ENCODE measurements around the gene PSME3.

The PSME3 gene

GRCh38 chr17:42853004-42853403, 19.8 kb downstream of the PSME3 start:
- Histone ChIP-seq H3K9ac (ENCODE audit: low read depth, low read length) (no peak overlapping the region), H4K20me1 (ENCODE audit: insufficient read depth, low read length) (no peaks in the 10 kb centered on the region; the same call in 1 of the 2 replicates), H2AFZ (ENCODE audit: low read depth, low read length) (no peak overlapping the region), H3K27me3 (ENCODE audit: insufficient read depth, low read length, poor library complexity) (peaks cover 8% of the 10 kb centered on the region), H3K27ac (ENCODE audit: low read length) (no peak overlapping the region), H3K4me2 (ENCODE audit: insufficient read depth, low read length) (no peak overlapping the region), H3K9me3 (ENCODE audit: insufficient read depth, low read length, severe bottlenecking) (no peaks in the 10 kb centered on the region), H3K79me2 (ENCODE audit: insufficient read depth, low read length) (no peaks in the 10 kb centered on the region), H3K4me1 (ENCODE audit: insufficient read depth, low read length) (no peaks in the 10 kb centered on the region), H3K4me3 (ENCODE audit: low read depth in 1 of 2, low read length in 2 of 2) (no peak overlapping the region), H3K36me3 (ENCODE audit: insufficient read depth, low read length) (no peaks in the 10 kb centered on the region)
- TF ChIP-seq CTCF (IDR thresholded peaks at IDR 0.05; ENCODE audit: borderline replicate concordance, extremely low read depth, low read length, poor library complexity, severe bottlenecking) = no peak
- no peak for TF ChIP-seq EZH2 (IDR thresholded peaks at IDR 0.05; ENCODE audit: borderline replicate concordance, low read depth, low read length, severe bottlenecking)
- ATAC-seq (ENCODE audit: insufficient read depth, low read depth) (no peak), DNase-seq (no peak)

- Histone ChIP-seq H3K36me3 (ENCODE audit: insufficient read depth, low read length) (no peaks in the 10 kb centered on the region), H3K4me2 (ENCODE audit: insufficient read depth, low read length) (no peak overlapping the region), H3K9me3 (ENCODE audit: insufficient read depth, low read length, severe bottlenecking) (no peaks in the 10 kb centered on the region), H3K9ac (ENCODE audit: low read depth, low read length) (no peak overlapping the region), H4K20me1 (ENCODE audit: insufficient read depth, low read length) (no peaks in the 10 kb centered on the region; the same call in 1 of the 2 replicates), H3K4me1 (ENCODE audit: insufficient read depth, low read length) (no peaks in the 10 kb centered on the region), H2AFZ (ENCODE audit: low read depth, low read length) (no peak overlapping the region), H3K27me3 (ENCODE audit: insufficient read depth, low read length, poor library complexity) (peaks cover 8% of the 10 kb centered on the region), H3K27ac (ENCODE audit: low read length) (no peak overlapping the region), H3K4me3 (ENCODE audit: low read depth in 1 of 2, low read length in 2 of 2) (no peak overlapping the region), H3K79me2 (ENCODE audit: insufficient read depth, low read length) (no peaks in the 10 kb centered on the region)
- DNase-seq = no peak
- TF ChIP-seq CTCF (IDR thresholded peaks at IDR 0.05; ENCODE audit: borderline replicate concordance, extremely low read depth, low read length, poor library complexity, severe bottlenecking) (no peak), EZH2 (IDR thresholded peaks at IDR 0.05; ENCODE audit: borderline replicate concordance, low read depth, low read length, severe bottlenecking) (no peak)
- ATAC-seq (ENCODE audit: insufficient read depth, low read depth) = no peak
Measured at GRCh38 chr17:42853597-42853967, 20.4 kb downstream of the PSME3 start.

- DNase-seq = no peak
- Histone ChIP-seq H2AFZ (ENCODE audit: low read depth, low read length) (no peak overlapping the region), H3K79me2 (ENCODE audit: insufficient read depth, low read length) (no peaks in the 10 kb centered on the region), H3K9ac (ENCODE audit: low read depth, low read length) (no peak overlapping the region), H3K9me3 (ENCODE audit: insufficient read depth, low read length, severe bottlenecking) (no peaks in the 10 kb centered on the region), H3K36me3 (ENCODE audit: insufficient read depth, low read length) (no peaks in the 10 kb centered on the region), H3K27me3 (ENCODE audit: insufficient read depth, low read length, poor library complexity) (peaks cover 8% of the 10 kb centered on the region), H3K4me2 (ENCODE audit: insufficient read depth, low read length) (no peak overlapping the region), H3K4me3 (ENCODE audit: low read depth in 1 of 2, low read length in 2 of 2) (no peak overlapping the region), H3K27ac (ENCODE audit: low read length) (no peak overlapping the region), H3K4me1 (ENCODE audit: insufficient read depth, low read length) (no peaks in the 10 kb centered on the region), H4K20me1 (ENCODE audit: insufficient read depth, low read length) (no peaks in the 10 kb centered on the region; the same call in 1 of the 2 replicates)
- ATAC-seq (ENCODE audit: insufficient read depth, low read depth) = no peak
- no peak for TF ChIP-seq CTCF (IDR thresholded peaks at IDR 0.05; ENCODE audit: borderline replicate concordance, extremely low read depth, low read length, poor library complexity, severe bottlenecking)
- TF ChIP-seq EZH2 (IDR thresholded peaks at IDR 0.05; ENCODE audit: borderline replicate concordance, low read depth, low read length, severe bottlenecking) = no peak
Measured at GRCh38 chr17:42853968-42854790, 21.0 kb downstream of the PSME3 start.

All from DND-41 (cell line).